ENCODE measurements around the gene DPF3.

The DPF3 gene

GRCh38 chr14:72723858-72724530 is 169.9 kb downstream of the DPF3 start:
- TF ChIP-seq CREB1 (IDR thresholded peaks at IDR 0.05; ENCODE audit: low read depth) (no peak), RAD21 (IDR thresholded peaks at IDR 0.05; ENCODE audit: low read depth) (no peak), TEAD4 (IDR thresholded peaks at IDR 0.05) (no peak), FOXM1 (IDR thresholded peaks at IDR 0.05; ENCODE audit: borderline replicate concordance, low read depth) (no peak), NFIC (IDR thresholded peaks at IDR 0.05) (no peak), TAF1 (IDR thresholded peaks at IDR 0.05; ENCODE audit: low read depth) (no peak), YY1 (IDR thresholded peaks at IDR 0.05; ENCODE audit: low read depth) (no peak), ZBTB7A (IDR thresholded peaks at IDR 0.05; ENCODE audit: low read depth) (no peak), EP300 (IDR thresholded peaks at IDR 0.05; ENCODE audit: borderline replicate concordance) (no peak), CEBPB (IDR thresholded peaks at IDR 0.05) (no peak), EGR1 (IDR thresholded peaks at IDR 0.05) (no peak)
- TF ChIP-seq, protein P1, sequence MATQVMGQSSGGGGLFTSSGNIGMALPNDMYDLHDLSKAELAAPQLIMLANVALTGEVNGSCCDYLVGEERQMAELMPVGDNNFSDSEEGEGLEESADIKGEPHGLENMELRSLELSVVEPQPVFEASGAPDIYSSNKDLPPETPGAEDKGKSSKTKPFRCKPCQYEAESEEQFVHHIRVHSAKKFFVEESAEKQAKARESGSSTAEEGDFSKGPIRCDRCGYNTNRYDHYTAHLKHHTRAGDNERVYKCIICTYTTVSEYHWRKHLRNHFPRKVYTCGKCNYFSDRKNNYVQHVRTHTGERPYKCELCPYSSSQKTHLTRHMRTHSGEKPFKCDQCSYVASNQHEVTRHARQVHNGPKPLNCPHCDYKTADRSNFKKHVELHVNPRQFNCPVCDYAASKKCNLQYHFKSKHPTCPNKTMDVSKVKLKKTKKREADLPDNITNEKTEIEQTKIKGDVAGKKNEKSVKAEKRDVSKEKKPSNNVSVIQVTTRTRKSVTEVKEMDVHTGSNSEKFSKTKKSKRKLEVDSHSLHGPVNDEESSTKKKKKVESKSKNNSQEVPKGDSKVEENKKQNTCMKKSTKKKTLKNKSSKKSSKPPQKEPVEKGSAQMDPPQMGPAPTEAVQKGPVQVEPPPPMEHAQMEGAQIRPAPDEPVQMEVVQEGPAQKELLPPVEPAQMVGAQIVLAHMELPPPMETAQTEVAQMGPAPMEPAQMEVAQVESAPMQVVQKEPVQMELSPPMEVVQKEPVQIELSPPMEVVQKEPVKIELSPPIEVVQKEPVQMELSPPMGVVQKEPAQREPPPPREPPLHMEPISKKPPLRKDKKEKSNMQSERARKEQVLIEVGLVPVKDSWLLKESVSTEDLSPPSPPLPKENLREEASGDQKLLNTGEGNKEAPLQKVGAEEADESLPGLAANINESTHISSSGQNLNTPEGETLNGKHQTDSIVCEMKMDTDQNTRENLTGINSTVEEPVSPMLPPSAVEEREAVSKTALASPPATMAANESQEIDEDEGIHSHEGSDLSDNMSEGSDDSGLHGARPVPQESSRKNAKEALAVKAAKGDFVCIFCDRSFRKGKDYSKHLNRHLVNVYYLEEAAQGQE (IDR thresholded peaks at IDR 0.05; ENCODE audit: low read depth) = no peak
- TF ChIP-seq, protein P2, sequence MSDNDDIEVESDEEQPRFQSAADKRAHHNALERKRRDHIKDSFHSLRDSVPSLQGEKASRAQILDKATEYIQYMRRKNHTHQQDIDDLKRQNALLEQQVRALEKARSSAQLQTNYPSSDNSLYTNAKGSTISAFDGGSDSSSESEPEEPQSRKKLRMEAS (IDR thresholded peaks at IDR 0.05) = no peak

- TF ChIP-seq TEAD4 (IDR thresholded peaks at IDR 0.05) (no peak), EGR1 (IDR thresholded peaks at IDR 0.05) (no peak), CEBPB (IDR thresholded peaks at IDR 0.05) (no peak), TAF1 (IDR thresholded peaks at IDR 0.05; ENCODE audit: low read depth) (no peak), NFIC (IDR thresholded peaks at IDR 0.05) (no peak), ZBTB7A (IDR thresholded peaks at IDR 0.05; ENCODE audit: low read depth) (no peak), RAD21 (IDR thresholded peaks at IDR 0.05; ENCODE audit: low read depth) (no peak), USF1 (IDR thresholded peaks at IDR 0.05) (no peak), TCF12 (IDR thresholded peaks at IDR 0.05; ENCODE audit: low read depth) (no peak), FOXM1 (IDR thresholded peaks at IDR 0.05; ENCODE audit: borderline replicate concordance, low read depth) (no peak), EP300 (IDR thresholded peaks at IDR 0.05; ENCODE audit: borderline replicate concordance) (no peak), CREB1 (IDR thresholded peaks at IDR 0.05; ENCODE audit: low read depth) (no peak), YY1 (IDR thresholded peaks at IDR 0.05; ENCODE audit: low read depth) (no peak)
- TF ChIP-seq, protein P2 (IDR thresholded peaks at IDR 0.05) = no peak
- TF ChIP-seq, protein P1 (IDR thresholded peaks at IDR 0.05; ENCODE audit: low read depth) = no peak
Measured at GRCh38 chr14:72722201-72722785, 171.6 kb downstream of the DPF3 start.

DNA sequence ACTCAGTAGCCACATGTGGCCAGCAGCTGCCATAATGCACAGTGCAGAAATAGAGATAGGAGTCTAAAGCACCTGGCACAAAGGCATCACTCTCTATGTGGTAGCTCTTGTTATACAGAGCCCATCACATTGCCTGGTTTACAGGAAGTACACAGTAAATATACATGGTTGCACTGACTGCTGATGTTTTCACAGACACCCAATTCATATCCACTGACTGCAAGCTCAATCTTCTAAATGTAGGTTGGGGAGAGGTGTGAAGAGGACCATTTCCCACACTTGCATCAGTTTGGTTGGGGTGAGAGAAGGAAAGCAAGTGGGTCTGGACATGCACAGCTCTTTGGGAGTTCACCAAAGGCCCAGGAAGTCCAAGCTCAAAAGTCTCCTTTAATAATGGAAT is 172.8 kb downstream of the DPF3 start:
- TF ChIP-seq TAF1 (IDR thresholded peaks at IDR 0.05; ENCODE audit: low read depth) (no peak), EGR1 (IDR thresholded peaks at IDR 0.05) (no peak), EP300 (IDR thresholded peaks at IDR 0.05; ENCODE audit: borderline replicate concordance) (no peak), TEAD4 (IDR thresholded peaks at IDR 0.05) (no peak), CREB1 (IDR thresholded peaks at IDR 0.05; ENCODE audit: low read depth) (no peak), YY1 (IDR thresholded peaks at IDR 0.05; ENCODE audit: low read depth) (no peak), RAD21 (IDR thresholded peaks at IDR 0.05; ENCODE audit: low read depth) (no peak), TCF12 (IDR thresholded peaks at IDR 0.05; ENCODE audit: low read depth) (no peak), USF1 (IDR thresholded peaks at IDR 0.05) (no peak), ZBTB7A (IDR thresholded peaks at IDR 0.05; ENCODE audit: low read depth) (no peak), NFIC (IDR thresholded peaks at IDR 0.05) (no peak), FOXM1 (IDR thresholded peaks at IDR 0.05; ENCODE audit: borderline replicate concordance, low read depth) (no peak), CEBPB (IDR thresholded peaks at IDR 0.05) (no peak)
- TF ChIP-seq, protein P2 (IDR thresholded peaks at IDR 0.05) = no peak
- TF ChIP-seq, protein P1 (IDR thresholded peaks at IDR 0.05; ENCODE audit: low read depth) = no peak
